Measurements from ENCODE around the gene WIPI1.

DNA sequence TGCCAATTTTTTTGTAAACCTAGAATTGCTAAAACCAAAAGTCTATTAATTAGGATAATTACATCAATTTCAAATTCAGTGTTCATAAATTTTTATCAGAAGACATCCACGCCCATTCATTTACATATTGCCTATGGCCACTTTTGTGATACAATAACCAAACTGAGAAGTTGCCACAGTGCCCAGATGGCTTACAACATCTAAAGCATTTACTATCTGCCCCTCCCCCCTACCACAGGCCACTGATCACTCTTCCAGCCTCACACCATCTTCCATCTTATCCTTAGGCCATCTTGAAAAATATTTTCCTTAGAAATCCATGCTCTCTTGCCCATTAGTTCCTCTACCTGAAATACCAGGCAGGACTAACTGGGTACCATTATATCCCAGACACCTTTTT, 48.7 kb upstream of the WIPI1 start:
- TF ChIP-seq CTCF (IDR thresholded peaks at IDR 0.05) (no peak), POLR2A (IDR thresholded peaks at IDR 0.05) (no peak), POLR2AphosphoS5 (IDR thresholded peaks at IDR 0.05) (no peak)

Measured in prostate gland (tissue), 2 donors.